Measurements from ENCODE around the gene CYP2U1.

CYP2U1 gene

GRCh38 chr4:107930821-107931774, at the start of gene CYP2U1:
CYP2U1 (plus strand) TSS chr4:107931549; CDS start chr4:107931644, 95 bp downstream.
- peak within 1 kb of the TSS; percentile 67 for H3K4me3 ChIP-seq (ENCODE audit: control insufficient read depth, low read depth, low read length)
- no peak for DNase-seq (ENCODE audit: low read depth)
- TF ChIP-seq CTCF (IDR thresholded peaks at IDR 0.05; ENCODE audit: control insufficient read depth, insufficient read depth, low read depth, low read length, missing control alignments): no peak

GRCh38 chr4:107885865-107886264, 45.5 kb upstream of the CYP2U1 start:
- TF ChIP-seq CTCF (IDR thresholded peaks at IDR 0.05; ENCODE audit: control insufficient read depth, insufficient read depth, low read depth, low read length, missing control alignments): no peak
- no peak for DNase-seq (ENCODE audit: low read depth)
- H3K4me3 ChIP-seq (ENCODE audit: control insufficient read depth, low read depth, low read length): no peak overlapping the region

- no peak for TF ChIP-seq CTCF (IDR thresholded peaks at IDR 0.05; ENCODE audit: control insufficient read depth, insufficient read depth, low read depth, low read length, missing control alignments)
- no peak for DNase-seq (ENCODE audit: low read depth)
- H3K4me3 ChIP-seq (ENCODE audit: control insufficient read depth, low read depth, low read length): no peak overlapping the region
Measured at GRCh38 chr4:107888237-107888636, 43.1 kb upstream of the CYP2U1 start.

- H3K4me3 ChIP-seq (ENCODE audit: control insufficient read depth, low read depth, low read length): no peak overlapping the region
- no peak for TF ChIP-seq CTCF (IDR thresholded peaks at IDR 0.05; ENCODE audit: control insufficient read depth, insufficient read depth, low read depth, low read length, missing control alignments)
- no peak for DNase-seq (ENCODE audit: low read depth)
Measured at GRCh38 chr4:107890779-107891178, 40.6 kb upstream of the CYP2U1 start.

GRCh38 chr4:107891299-107891698, 40.0 kb upstream of the CYP2U1 start:
- no peak overlapping the region for H3K4me3 ChIP-seq (ENCODE audit: control insufficient read depth, low read depth, low read length)
- no peak for TF ChIP-seq CTCF (IDR thresholded peaks at IDR 0.05; ENCODE audit: control insufficient read depth, insufficient read depth, low read depth, low read length, missing control alignments)
- no peak for DNase-seq (ENCODE audit: low read depth)

GRCh38 chr4:107893171-107894137, 37.9 kb upstream of the CYP2U1 start:
- DNase-seq (ENCODE audit: low read depth): no peak
- H3K4me3 ChIP-seq (ENCODE audit: control insufficient read depth, low read depth, low read length): no peak overlapping the region
- TF ChIP-seq CTCF (IDR thresholded peaks at IDR 0.05; ENCODE audit: control insufficient read depth, insufficient read depth, low read depth, low read length, missing control alignments): no peak

Measured in AG09309 (cell line).